ENCODE results near the gene CSF3R.

Gene CSF3R

DNA sequence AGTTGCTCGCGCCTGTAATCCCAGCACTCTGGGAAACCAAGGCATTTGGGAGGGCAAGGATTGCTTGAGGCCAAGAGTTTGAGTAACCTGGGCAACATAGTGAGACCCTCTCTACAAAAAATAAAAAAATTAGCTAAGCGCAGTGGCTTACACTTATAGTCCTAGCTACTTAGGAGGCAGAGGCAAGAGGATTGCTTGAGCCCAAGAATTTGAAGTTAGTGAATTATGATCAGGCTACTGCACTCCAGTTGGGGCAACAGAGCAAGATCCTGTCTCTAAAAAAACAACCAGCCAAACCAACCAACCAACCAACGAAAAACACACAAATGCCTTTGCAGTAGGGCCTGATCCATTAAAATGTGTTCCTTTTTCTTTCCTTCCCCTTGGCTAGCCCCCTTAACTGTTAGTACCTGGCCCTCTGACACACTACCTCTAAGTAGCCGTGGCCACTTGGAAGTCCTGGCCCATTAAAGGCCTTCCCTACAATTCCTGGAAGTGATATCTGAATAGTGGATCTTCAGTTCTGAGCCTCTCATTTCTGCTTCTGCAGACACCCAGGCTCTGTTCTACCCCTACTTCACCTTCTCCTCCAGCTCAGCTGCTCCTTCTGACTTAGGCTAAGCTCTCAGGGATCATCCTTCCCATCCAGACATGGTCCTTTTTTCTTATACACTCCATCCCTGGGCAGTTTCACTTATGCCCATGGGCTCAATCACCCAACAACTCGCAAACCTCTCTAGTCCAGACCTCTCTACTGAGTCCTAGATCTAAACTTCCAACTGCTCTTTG, 28.9 kb downstream of the CSF3R start:
- Histone ChIP-seq H3K9me3 (ENCODE audit: control insufficient read depth, insufficient read depth, low read length) (no peaks in the 10 kb centered on the region), H3F3A (ENCODE audit: control insufficient read depth, insufficient read depth) (peaks cover 12% of the 10 kb centered on the region), H3K4me3 (ENCODE audit: low read length) (no peak overlapping the region), H3K36me3 (ENCODE audit: control insufficient read depth, low read length) (peaks cover 42% of the 10 kb centered on the region), H3K27me3 (ENCODE audit: control insufficient read depth, low read length) (no peaks in the 10 kb centered on the region), H4K20me1 (ENCODE audit: control insufficient read depth, insufficient read depth, low read depth, low read length) (no peaks in the 10 kb centered on the region), H3K4me2 (ENCODE audit: low read length) (no peak overlapping the region), H3K27ac (ENCODE audit: low read depth, low read length) (no peak overlapping the region), H3K4me1 (ENCODE audit: control insufficient read depth, low read length) (peaks cover 9% of the 10 kb centered on the region), H3K9me2 (replicated peaks; ENCODE audit: control insufficient read depth, low read length) (no peaks in the 10 kb centered on the region), H3K79me2 (ENCODE audit: control insufficient read depth, low read length) (no peaks in the 10 kb centered on the region)
- TF ChIP-seq, protein P1, sequence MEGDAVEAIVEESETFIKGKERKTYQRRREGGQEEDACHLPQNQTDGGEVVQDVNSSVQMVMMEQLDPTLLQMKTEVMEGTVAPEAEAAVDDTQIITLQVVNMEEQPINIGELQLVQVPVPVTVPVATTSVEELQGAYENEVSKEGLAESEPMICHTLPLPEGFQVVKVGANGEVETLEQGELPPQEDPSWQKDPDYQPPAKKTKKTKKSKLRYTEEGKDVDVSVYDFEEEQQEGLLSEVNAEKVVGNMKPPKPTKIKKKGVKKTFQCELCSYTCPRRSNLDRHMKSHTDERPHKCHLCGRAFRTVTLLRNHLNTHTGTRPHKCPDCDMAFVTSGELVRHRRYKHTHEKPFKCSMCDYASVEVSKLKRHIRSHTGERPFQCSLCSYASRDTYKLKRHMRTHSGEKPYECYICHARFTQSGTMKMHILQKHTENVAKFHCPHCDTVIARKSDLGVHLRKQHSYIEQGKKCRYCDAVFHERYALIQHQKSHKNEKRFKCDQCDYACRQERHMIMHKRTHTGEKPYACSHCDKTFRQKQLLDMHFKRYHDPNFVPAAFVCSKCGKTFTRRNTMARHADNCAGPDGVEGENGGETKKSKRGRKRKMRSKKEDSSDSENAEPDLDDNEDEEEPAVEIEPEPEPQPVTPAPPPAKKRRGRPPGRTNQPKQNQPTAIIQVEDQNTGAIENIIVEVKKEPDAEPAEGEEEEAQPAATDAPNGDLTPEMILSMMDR (IDR thresholded peaks at IDR 0.05; ENCODE audit: low read depth, low read length, poor library complexity, severe bottlenecking), result no peak
- no peak for TF ChIP-seq EZH2phosphoT487 (IDR thresholded peaks at IDR 0.05; ENCODE audit: borderline replicate concordance, low read length)

DNA sequence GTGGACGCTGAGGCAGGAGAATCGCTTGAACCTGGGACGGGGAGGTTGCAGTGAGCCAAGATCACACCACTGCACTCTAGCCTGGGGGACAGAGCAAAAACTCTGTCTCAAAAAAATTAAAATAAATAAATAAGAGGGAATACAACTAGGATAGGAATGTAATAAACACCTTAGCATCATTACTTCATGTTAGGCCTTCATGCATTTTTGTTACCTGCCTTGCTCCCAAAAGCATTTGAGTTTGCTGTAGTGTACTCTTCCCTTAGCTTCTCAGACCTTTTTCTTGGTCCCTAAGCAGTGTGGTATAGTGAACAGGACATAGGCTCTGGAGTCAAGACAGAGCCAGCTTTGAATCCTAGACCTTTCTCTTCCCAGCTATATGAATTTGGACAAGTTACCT, 29.7 kb downstream of the CSF3R start:
- TF ChIP-seq EZH2phosphoT487 (IDR thresholded peaks at IDR 0.05; ENCODE audit: borderline replicate concordance, low read length), result no peak
- TF ChIP-seq, protein P1 (IDR thresholded peaks at IDR 0.05; ENCODE audit: low read depth, low read length, poor library complexity, severe bottlenecking), result no peak
- Histone ChIP-seq H3K36me3 (ENCODE audit: control insufficient read depth, low read length) (peaks cover 38% of the 10 kb centered on the region), H3F3A (ENCODE audit: control insufficient read depth, insufficient read depth) (peaks cover 12% of the 10 kb centered on the region), H3K9me3 (ENCODE audit: control insufficient read depth, insufficient read depth, low read length) (no peaks in the 10 kb centered on the region), H3K4me1 (ENCODE audit: control insufficient read depth, low read length) (peaks cover 9% of the 10 kb centered on the region), H3K4me3 (ENCODE audit: low read length) (no peak overlapping the region), H3K79me2 (ENCODE audit: control insufficient read depth, low read length) (no peaks in the 10 kb centered on the region), H3K9me2 (replicated peaks; ENCODE audit: control insufficient read depth, low read length) (no peaks in the 10 kb centered on the region), H3K4me2 (ENCODE audit: low read length) (no peak overlapping the region), H3K27me3 (ENCODE audit: control insufficient read depth, low read length) (no peaks in the 10 kb centered on the region), H4K20me1 (ENCODE audit: control insufficient read depth, insufficient read depth, low read depth, low read length) (no peaks in the 10 kb centered on the region), H3K27ac (ENCODE audit: low read depth, low read length) (no peak overlapping the region)

- H3K27ac ChIP-seq (ENCODE audit: low read depth, low read length), result peak overlapping the region; percentile 41
- H3F3A ChIP-seq (ENCODE audit: control insufficient read depth, insufficient read depth), result peaks cover 12% of the 10 kb centered on the region
- H3K79me2 ChIP-seq (ENCODE audit: control insufficient read depth, low read length), result no peaks in the 10 kb centered on the region
- peak overlapping the region; percentile 73 for H3K4me2 ChIP-seq (ENCODE audit: low read length)
- no peaks in the 10 kb centered on the region for H3K27me3 ChIP-seq (ENCODE audit: control insufficient read depth, low read length)
- H4K20me1 ChIP-seq (ENCODE audit: control insufficient read depth, insufficient read depth, low read depth, low read length), result no peaks in the 10 kb centered on the region
- H3K9me2 ChIP-seq (replicated peaks; ENCODE audit: control insufficient read depth, low read length), result no peaks in the 10 kb centered on the region
- peak overlapping the region; percentile 88 for H3K4me3 ChIP-seq (ENCODE audit: low read length)
- peaks cover 12% of the 10 kb centered on the region for H3K4me1 ChIP-seq (ENCODE audit: control insufficient read depth, low read length)
- no peaks in the 10 kb centered on the region for H3K9me3 ChIP-seq (ENCODE audit: control insufficient read depth, insufficient read depth, low read length)
- H3K36me3 ChIP-seq (ENCODE audit: control insufficient read depth, low read length), result peaks cover 20% of the 10 kb centered on the region
- TF ChIP-seq, protein P1 (IDR thresholded peaks at IDR 0.05; ENCODE audit: low read depth, low read length, poor library complexity, severe bottlenecking), result no peak
- no peak for TF ChIP-seq EZH2phosphoT487 (IDR thresholded peaks at IDR 0.05; ENCODE audit: borderline replicate concordance, low read length)
These were observed 31.8 kb downstream of the CSF3R start for GRCh38 chr1:36450919-36451305.
